ENCODE results near the gene RREB1. TPM values are rescaled to one million over a fixed set of nuclear protein-coding genes. Genes with fewer than 3 reads are reported as not detected.
A peak's percentile ranks its signal among the peaks of the same experiment; 100 is the strongest.

Gene RREB1
- polyA plus RNA-seq (2013), result 22.6 TPM

- H3K9me3 ChIP-seq (ENCODE audit: control extremely low read depth in 1 of 5, control insufficient read depth in 4 of 5, insufficient read depth in 2 of 5, low read depth in 1 of 5, low read length in 4 of 5), result no peaks in the 10 kb centered on the region
- peak within 1 kb of the TSS; percentile 87 to 99 (median 93) for H3K4me3 ChIP-seq (ENCODE audit: control insufficient read depth in 1 of 7, extremely low read depth in 1 of 7, insufficient read depth in 4 of 7, low read depth in 2 of 7, low read length in 6 of 7)
- H3K4me1 ChIP-seq (ENCODE audit: control extremely low read depth in 1 of 4, control insufficient read depth in 4 of 4, insufficient read depth in 4 of 4, low read length in 3 of 4), result peaks cover 11 to 48% (median 33%) of the 10 kb centered on the region in 4 experiments
- no peaks in the 10 kb centered on the region for H3K27me3 ChIP-seq (replicated peaks in 2 of 5; ENCODE audit: control insufficient read depth in 4 of 5, insufficient read depth in 5 of 5, low read length in 4 of 5)
- ChIA-PET CTCF (interaction anchor here (1.2 kb wide), 2 partner anchors 9 to 40 kb away, joined by 3 read pairs; no protein-coding TSS in a partner anchor), POLR2A (interaction anchor here (0.6 to 1.3 kb wide), 4 partner anchors 34 to 357 kb away, joined by 3 to 4 read pairs (median 4); no protein-coding TSS in a partner anchor)
- H3K27ac ChIP-seq (ENCODE audit: insufficient read depth in 1 of 2, low read depth in 1 of 2, low read length in 2 of 2, poor library complexity in 1 of 2, severe bottlenecking in 2 of 2), result peak within 1 kb of the TSS; percentile 68 to 84
- peak; percentile 63 to 89 (median 79) for DNase-seq
- H3K36me3 ChIP-seq (ENCODE audit: control insufficient read depth in 4 of 4, insufficient read depth in 4 of 4, low read length in 3 of 4), result no peaks in the 10 kb centered on the region
- under 1% methylated on average over 33 of the region's 59 CpGs for WGBS (ENCODE audit: insufficient coverage)
Measured at GRCh38 chr6:7107578-7108195, at the start of gene RREB1. RREB1 (plus strand) TSS chr6:7107961; CDS start chr6:7181912, 73,951 bp downstream.

DNA sequence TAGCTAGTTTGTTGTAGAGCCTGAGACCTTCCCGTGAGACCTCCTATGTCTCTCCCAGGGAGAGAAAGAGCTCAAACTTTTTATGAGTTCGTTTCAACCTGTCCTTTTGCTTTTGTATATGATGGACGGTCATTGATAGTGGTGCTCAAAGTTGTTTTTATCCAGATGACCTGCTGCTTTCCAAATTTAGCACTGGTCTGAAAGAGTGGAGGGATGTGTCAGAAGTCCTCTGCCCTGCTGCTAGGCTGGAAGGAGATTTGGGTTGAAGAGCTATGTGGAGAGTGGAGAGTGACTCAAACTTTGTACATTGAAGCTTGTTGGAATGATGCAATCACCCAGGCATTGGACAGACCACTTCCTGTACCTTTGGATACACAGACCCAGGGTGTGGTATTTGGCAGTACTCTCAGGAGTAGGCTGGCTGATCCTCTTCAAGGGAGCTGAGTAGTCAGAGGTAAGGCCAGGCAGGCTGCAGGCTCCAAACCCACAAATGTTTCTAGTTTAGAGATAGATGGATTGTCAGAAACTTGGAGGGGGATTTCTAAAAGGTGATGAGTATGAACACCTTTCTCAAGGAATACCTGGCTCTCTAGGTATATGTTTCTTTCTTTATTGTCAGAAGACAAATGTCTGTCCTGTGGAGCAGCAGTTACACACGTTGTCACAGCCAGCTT, 49.4 kb upstream of the RREB1 start:
- Histone ChIP-seq H3K27ac (ENCODE audit: insufficient read depth in 1 of 2, low read depth in 1 of 2, low read length in 2 of 2, poor library complexity in 1 of 2, severe bottlenecking in 2 of 2) (peak overlapping the region in 1 of 2 experiments; percentile 28), H3K4me3 (ENCODE audit: control insufficient read depth in 1 of 7, extremely low read depth in 1 of 7, insufficient read depth in 4 of 7, low read depth in 2 of 7, low read length in 6 of 7) (no peak overlapping the region), H3K9me3 (ENCODE audit: control extremely low read depth in 1 of 5, control insufficient read depth in 4 of 5, insufficient read depth in 2 of 5, low read depth in 1 of 5, low read length in 4 of 5) (no peaks in the 10 kb centered on the region), H3K36me3 (ENCODE audit: control insufficient read depth in 4 of 4, insufficient read depth in 4 of 4, low read length in 3 of 4) (peaks cover 0 to 3% (median 0%) of the 10 kb centered on the region in 4 experiments), H3K27me3 (replicated peaks in 2 of 5; ENCODE audit: control insufficient read depth in 4 of 5, insufficient read depth in 5 of 5, low read length in 4 of 5) (no peaks in the 10 kb centered on the region), H3K4me1 (ENCODE audit: control extremely low read depth in 1 of 4, control insufficient read depth in 4 of 4, insufficient read depth in 4 of 4, low read length in 3 of 4) (peaks cover under 1 to 59% (median 12%) of the 10 kb centered on the region in 4 experiments)
- ChIA-PET POLR2A (no interaction called here), CTCF (interaction anchor here (0.5 to 1.6 kb wide), 3 partner anchors 9 to 63 kb away, joined by 3 to 7 read pairs (median 5); no protein-coding TSS in a partner anchor)
- 100% methylated on average over 3 of the region's 4 CpGs for WGBS (ENCODE audit: insufficient coverage)
- DNase-seq, result peak; percentile 44 to 83 (median 78)

- CTCF ChIA-PET, result no interaction called here
- POLR2A ChIA-PET, result no interaction called here
- DNase-seq, result no peak
- Histone ChIP-seq H3K36me3 (ENCODE audit: control insufficient read depth in 4 of 4, insufficient read depth in 4 of 4, low read length in 3 of 4) (peaks cover 0 to 3% (median 0%) of the 10 kb centered on the region in 4 experiments), H3K9me3 (ENCODE audit: control extremely low read depth in 1 of 5, control insufficient read depth in 4 of 5, insufficient read depth in 2 of 5, low read depth in 1 of 5, low read length in 4 of 5) (no peaks in the 10 kb centered on the region), H3K27me3 (replicated peaks in 2 of 5; ENCODE audit: control insufficient read depth in 4 of 5, insufficient read depth in 5 of 5, low read length in 4 of 5) (no peaks in the 10 kb centered on the region), H3K27ac (ENCODE audit: insufficient read depth in 1 of 2, low read depth in 1 of 2, low read length in 2 of 2, poor library complexity in 1 of 2, severe bottlenecking in 2 of 2) (no peak overlapping the region), H3K4me1 (ENCODE audit: control extremely low read depth in 1 of 4, control insufficient read depth in 4 of 4, insufficient read depth in 4 of 4, low read length in 3 of 4) (peaks cover 0 to 44% (median 10%) of the 10 kb centered on the region in 4 experiments), H3K4me3 (ENCODE audit: control insufficient read depth in 1 of 7, extremely low read depth in 1 of 7, insufficient read depth in 4 of 7, low read depth in 2 of 7, low read length in 6 of 7) (no peak overlapping the region)
- 98% methylated on average over 5 of the region's 6 CpGs for WGBS (ENCODE audit: insufficient coverage)
Measured at GRCh38 chr6:7060769-7061516, 46.8 kb upstream of the RREB1 start.

DNA sequence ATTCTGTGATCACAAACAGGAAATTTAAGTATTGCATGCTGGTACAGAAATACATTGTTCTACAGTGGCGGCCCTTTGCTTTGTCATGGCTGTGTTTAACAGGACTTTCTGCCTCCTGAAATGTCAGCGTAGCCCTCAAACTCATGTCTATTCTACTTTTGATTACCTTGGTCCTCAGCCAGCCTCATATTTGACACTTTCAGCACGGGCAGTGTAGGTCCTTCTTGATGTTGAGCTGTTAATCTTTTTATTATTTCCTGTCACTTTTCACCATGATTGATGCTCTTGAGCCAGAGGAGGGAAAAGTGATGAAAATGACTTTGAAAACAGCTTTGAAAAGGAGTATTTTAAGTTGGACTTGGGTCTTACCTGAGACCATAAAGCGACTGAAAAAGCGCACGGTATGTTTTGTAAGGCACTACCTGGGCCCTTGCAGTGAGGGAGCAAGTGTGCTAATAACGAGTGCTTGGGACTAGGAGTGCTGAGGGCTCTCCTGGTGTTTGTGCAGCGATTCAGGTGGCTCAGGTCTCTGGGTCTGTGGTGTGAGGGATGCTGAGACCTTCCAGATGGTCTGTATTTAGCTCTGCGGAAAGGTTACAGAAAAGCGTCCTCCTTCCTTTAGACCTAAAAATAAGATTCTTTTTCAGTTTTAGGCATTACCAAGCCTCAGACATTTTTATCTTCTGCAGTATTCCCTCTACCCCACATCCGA, 45.2 kb upstream of the RREB1 start:
- CTCF ChIA-PET, result interaction anchor here (1.1 to 1.3 kb wide), 2 partner anchors 25 to 44 kb away, joined by 3 to 5 read pairs; no protein-coding TSS in a partner anchor
- H3K27ac ChIP-seq (ENCODE audit: insufficient read depth in 1 of 2, low read depth in 1 of 2, low read length in 2 of 2, poor library complexity in 1 of 2, severe bottlenecking in 2 of 2), result no peak overlapping the region
- H3K4me1 ChIP-seq (ENCODE audit: control extremely low read depth in 1 of 4, control insufficient read depth in 4 of 4, insufficient read depth in 4 of 4, low read length in 3 of 4), result peaks cover 0 to 30% (median 9%) of the 10 kb centered on the region in 4 experiments
- WGBS (ENCODE audit: insufficient coverage), result 38% methylated on average over 3 of the region's 11 CpGs
- no peaks in the 10 kb centered on the region for H3K27me3 ChIP-seq (replicated peaks in 2 of 5; ENCODE audit: control insufficient read depth in 4 of 5, insufficient read depth in 5 of 5, low read length in 4 of 5)
- peak in 2 of 3 donors; percentile 23 to 35 for DNase-seq
- POLR2A ChIA-PET, result no interaction called here
- H3K9me3 ChIP-seq (ENCODE audit: control extremely low read depth in 1 of 5, control insufficient read depth in 4 of 5, insufficient read depth in 2 of 5, low read depth in 1 of 5, low read length in 4 of 5), result no peaks in the 10 kb centered on the region
- peaks cover 0 to 3% (median 0%) of the 10 kb centered on the region in 4 experiments for H3K36me3 ChIP-seq (ENCODE audit: control insufficient read depth in 4 of 4, insufficient read depth in 4 of 4, low read length in 3 of 4)
- H3K4me3 ChIP-seq (ENCODE audit: control insufficient read depth in 1 of 7, extremely low read depth in 1 of 7, insufficient read depth in 4 of 7, low read depth in 2 of 7, low read length in 6 of 7), result no peak overlapping the region

DNA sequence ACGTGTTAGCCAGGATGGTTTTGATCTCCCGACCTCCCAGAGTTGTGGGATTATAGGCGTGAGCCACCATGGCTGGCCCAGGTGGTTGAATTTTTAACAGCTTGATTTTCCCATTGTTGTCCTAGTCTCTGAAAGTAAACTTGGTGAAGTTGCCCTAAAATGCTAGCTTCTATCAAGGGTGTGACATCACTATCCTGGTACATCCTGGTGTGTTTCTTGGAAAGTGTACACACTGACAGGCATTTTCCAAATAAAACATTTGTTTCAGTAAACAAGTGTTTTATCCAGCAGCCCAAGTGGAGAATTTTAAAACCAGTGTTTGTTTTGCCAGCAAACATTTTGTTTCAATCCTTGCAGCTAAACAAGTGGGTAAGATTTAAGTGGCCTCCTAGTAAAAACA, 40.5 kb upstream of the RREB1 start:
- H3K4me3 ChIP-seq (ENCODE audit: control insufficient read depth in 1 of 7, extremely low read depth in 1 of 7, insufficient read depth in 4 of 7, low read depth in 2 of 7, low read length in 6 of 7), result no peak overlapping the region
- no peak overlapping the region for H3K27ac ChIP-seq (ENCODE audit: insufficient read depth in 1 of 2, low read depth in 1 of 2, low read length in 2 of 2, poor library complexity in 1 of 2, severe bottlenecking in 2 of 2)
- peaks cover 0 to 7% (median 0%) of the 10 kb centered on the region in 4 experiments for H3K36me3 ChIP-seq (ENCODE audit: control insufficient read depth in 4 of 4, insufficient read depth in 4 of 4, low read length in 3 of 4)
- DNase-seq, result no peak
- no peaks in the 10 kb centered on the region for H3K27me3 ChIP-seq (replicated peaks in 2 of 5; ENCODE audit: control insufficient read depth in 4 of 5, insufficient read depth in 5 of 5, low read length in 4 of 5)
- H3K4me1 ChIP-seq (ENCODE audit: control extremely low read depth in 1 of 4, control insufficient read depth in 4 of 4, insufficient read depth in 4 of 4, low read length in 3 of 4), result peaks cover 0 to 6% (median 3%) of the 10 kb centered on the region in 4 experiments
- no peaks in the 10 kb centered on the region for H3K9me3 ChIP-seq (ENCODE audit: control extremely low read depth in 1 of 5, control insufficient read depth in 4 of 5, insufficient read depth in 2 of 5, low read depth in 1 of 5, low read length in 4 of 5)
- ChIA-PET CTCF (interaction anchor here (0.6 to 1.4 kb wide), 6 partner anchors 9 to 249 kb away, joined by 3 to 5 read pairs (median 4); no protein-coding TSS in a partner anchor), POLR2A (no interaction called here)
- WGBS (ENCODE audit: insufficient coverage), result 100% methylated on average over 3 of the region's 3 CpGs

DNA sequence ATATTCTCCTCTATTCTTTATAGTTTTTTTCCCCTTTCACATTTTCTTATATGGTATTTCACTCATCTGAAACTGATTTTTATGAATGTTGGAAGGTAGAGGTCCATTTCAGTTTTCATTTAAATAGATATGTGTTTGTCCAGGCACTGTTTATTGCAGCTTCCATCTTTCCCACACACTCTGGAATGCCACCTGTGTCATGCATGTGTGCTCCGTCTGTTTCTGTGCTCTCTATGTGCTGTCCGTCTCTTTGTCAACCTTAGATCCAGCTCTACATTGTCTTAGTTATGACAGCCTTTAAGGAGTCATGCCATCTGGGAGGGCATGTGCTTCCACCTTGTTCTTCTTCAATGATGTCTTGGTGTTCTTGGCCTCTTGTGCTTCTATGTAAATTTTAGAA, 36.4 kb upstream of the RREB1 start:
- ChIA-PET POLR2A (no interaction called here), CTCF (no interaction called here)
- no peak overlapping the region for H3K4me3 ChIP-seq (ENCODE audit: control insufficient read depth in 1 of 7, extremely low read depth in 1 of 7, insufficient read depth in 4 of 7, low read depth in 2 of 7, low read length in 6 of 7)
- H3K4me1 ChIP-seq (ENCODE audit: control extremely low read depth in 1 of 4, control insufficient read depth in 4 of 4, insufficient read depth in 4 of 4, low read length in 3 of 4), result peaks cover 0 to 16% (median 9%) of the 10 kb centered on the region in 4 experiments
- H3K9me3 ChIP-seq (ENCODE audit: control extremely low read depth in 1 of 5, control insufficient read depth in 4 of 5, insufficient read depth in 2 of 5, low read depth in 1 of 5, low read length in 4 of 5), result no peaks in the 10 kb centered on the region
- no peak for DNase-seq
- peaks cover 0 to 7% (median 0%) of the 10 kb centered on the region in 4 experiments for H3K36me3 ChIP-seq (ENCODE audit: control insufficient read depth in 4 of 4, insufficient read depth in 4 of 4, low read length in 3 of 4)
- no peaks in the 10 kb centered on the region for H3K27me3 ChIP-seq (replicated peaks in 2 of 5; ENCODE audit: control insufficient read depth in 4 of 5, insufficient read depth in 5 of 5, low read length in 4 of 5)
- 88% methylated on average over 2 of the region's 2 CpGs for WGBS (ENCODE audit: insufficient coverage)
- no peak overlapping the region for H3K27ac ChIP-seq (ENCODE audit: insufficient read depth in 1 of 2, low read depth in 1 of 2, low read length in 2 of 2, poor library complexity in 1 of 2, severe bottlenecking in 2 of 2)

Data from common myeloid progenitor, CD34-positive (primary cell).